ENCODE measurements around the gene VDAC1. TPM values are rescaled to one million over a fixed set of nuclear protein-coding genes. Genes with fewer than 3 reads are reported as not detected.

Gene VDAC1
- total and polyA plus RNA-seq, 2 donors from 2014 or later: 148 to 285 TPM

DNA sequence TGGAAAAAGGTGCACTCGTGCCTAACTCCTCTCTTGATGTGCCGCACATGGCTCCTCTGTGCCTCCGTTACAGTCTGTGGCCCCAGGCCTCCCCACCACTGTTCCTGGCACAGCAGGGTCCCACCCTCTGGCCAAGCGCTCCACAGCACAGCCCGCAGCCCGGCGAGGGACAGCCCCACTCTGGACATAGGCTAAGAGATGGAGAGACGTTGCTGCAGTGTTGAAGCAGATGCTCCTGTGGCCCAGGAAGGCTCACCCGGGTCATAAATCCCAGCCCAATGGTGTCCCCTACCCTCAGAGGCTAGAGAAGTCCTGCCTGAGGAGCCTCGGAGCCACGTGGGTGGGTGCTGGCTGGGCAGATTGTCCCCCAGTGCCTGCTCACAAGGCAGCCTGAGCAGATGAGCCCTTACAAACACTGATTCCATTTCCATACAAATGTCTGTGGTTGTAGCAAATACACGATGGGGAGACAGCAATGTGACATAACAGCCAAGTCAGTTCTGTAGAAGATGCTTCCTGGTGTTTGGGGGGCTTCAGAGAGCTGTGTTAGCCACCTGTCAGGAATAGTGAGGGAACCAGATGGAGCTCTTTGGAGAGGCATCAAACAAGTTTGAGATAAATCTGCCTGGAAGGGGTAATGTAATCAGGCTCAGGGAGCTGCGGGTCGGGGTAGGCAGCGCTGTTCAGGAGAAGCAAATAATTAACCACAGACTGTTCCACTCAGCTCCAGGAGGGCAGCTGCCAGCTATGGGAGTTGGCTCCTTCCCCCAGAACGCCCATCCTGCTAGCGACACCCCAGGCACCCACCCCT is 78.1 kb downstream of the VDAC1 start:
- Histone ChIP-seq H3K36me3 (ENCODE audit: control insufficient read depth in 2 of 3, insufficient read depth in 3 of 3, low read length in 3 of 3) (no peaks in the 10 kb centered on the region), H3K4me1 (ENCODE audit: control insufficient read depth in 2 of 3, insufficient read depth in 2 of 3, low read depth in 1 of 3, low read length in 3 of 3) (peaks cover 0 to 16% (median 14%) of the 10 kb centered on the region in 3 donors), H3K27ac (ENCODE audit: low read depth in 2 of 2, low read length in 2 of 2) (peak overlapping the region; percentile 35 to 71), H3K9ac (ENCODE audit: low read length in 3 of 3) (peak overlapping the region in 1 of 3 donors; percentile 0), H3K4me3 (ENCODE audit: low read length in 3 of 3) (no peak overlapping the region), H3K27me3 (ENCODE audit: control insufficient read depth, insufficient read depth, low read length) (no peaks in the 10 kb centered on the region), H3K9me3 (ENCODE audit: control insufficient read depth in 2 of 3, insufficient read depth in 1 of 3, low read length in 3 of 3) (no peaks in the 10 kb centered on the region)
- intact Hi-C loops (cut with DNase I): no loop called here
- TF ChIP-seq, protein P1, sequence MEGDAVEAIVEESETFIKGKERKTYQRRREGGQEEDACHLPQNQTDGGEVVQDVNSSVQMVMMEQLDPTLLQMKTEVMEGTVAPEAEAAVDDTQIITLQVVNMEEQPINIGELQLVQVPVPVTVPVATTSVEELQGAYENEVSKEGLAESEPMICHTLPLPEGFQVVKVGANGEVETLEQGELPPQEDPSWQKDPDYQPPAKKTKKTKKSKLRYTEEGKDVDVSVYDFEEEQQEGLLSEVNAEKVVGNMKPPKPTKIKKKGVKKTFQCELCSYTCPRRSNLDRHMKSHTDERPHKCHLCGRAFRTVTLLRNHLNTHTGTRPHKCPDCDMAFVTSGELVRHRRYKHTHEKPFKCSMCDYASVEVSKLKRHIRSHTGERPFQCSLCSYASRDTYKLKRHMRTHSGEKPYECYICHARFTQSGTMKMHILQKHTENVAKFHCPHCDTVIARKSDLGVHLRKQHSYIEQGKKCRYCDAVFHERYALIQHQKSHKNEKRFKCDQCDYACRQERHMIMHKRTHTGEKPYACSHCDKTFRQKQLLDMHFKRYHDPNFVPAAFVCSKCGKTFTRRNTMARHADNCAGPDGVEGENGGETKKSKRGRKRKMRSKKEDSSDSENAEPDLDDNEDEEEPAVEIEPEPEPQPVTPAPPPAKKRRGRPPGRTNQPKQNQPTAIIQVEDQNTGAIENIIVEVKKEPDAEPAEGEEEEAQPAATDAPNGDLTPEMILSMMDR (IDR thresholded peaks at IDR 0.05; ENCODE audit: borderline replicate concordance, extremely low read depth, insufficient read depth): no peak
- DNase-seq: peak in 4 of 5 donors; percentile 61 to 78 (median 71)
- FAIRE-seq: no peak

DNA sequence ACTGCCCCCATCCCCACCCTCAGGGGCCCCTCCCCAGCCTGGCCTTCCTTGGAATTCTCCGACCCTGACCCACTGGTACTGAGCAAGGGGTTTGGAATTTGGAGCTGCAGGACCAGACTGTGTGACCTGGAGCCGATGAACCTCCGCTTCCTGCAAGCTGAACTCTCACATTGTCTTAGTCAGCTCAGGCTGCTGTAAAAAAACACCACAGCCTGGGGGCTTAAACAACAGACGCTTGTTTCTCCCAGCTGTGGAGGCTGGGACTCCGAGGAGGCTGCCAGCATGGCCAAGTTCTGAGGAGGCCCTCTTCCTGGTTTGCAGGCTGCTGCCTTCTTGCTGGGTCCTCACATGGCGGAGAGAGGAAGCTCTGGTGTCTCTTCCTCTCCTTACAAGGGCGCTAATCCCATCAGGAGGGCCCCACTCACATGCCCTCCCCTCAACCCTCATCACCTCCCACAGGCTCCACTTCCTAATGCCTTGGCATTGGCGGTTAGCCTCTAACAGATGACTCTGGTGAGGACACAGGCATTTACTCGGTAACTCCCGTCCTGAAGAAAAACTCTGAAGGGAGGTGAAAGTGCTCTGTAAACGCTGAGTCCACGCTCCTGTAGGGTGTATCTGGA is 78.8 kb downstream of the VDAC1 start:
- intact Hi-C loops (cut with DNase I): no loop called here
- Histone ChIP-seq H3K27ac (ENCODE audit: low read depth in 2 of 2, low read length in 2 of 2) (peak overlapping the region in 1 of 2 donors; percentile 49), H3K9ac (ENCODE audit: low read length in 3 of 3) (no peak overlapping the region), H3K4me1 (ENCODE audit: control insufficient read depth in 2 of 3, insufficient read depth in 2 of 3, low read depth in 1 of 3, low read length in 3 of 3) (peaks cover 0 to 16% (median 14%) of the 10 kb centered on the region in 3 donors), H3K27me3 (ENCODE audit: control insufficient read depth, insufficient read depth, low read length) (no peaks in the 10 kb centered on the region), H3K36me3 (ENCODE audit: control insufficient read depth in 2 of 3, insufficient read depth in 3 of 3, low read length in 3 of 3) (no peaks in the 10 kb centered on the region), H3K4me3 (ENCODE audit: low read length in 3 of 3) (no peak overlapping the region), H3K9me3 (ENCODE audit: control insufficient read depth in 2 of 3, insufficient read depth in 1 of 3, low read length in 3 of 3) (no peaks in the 10 kb centered on the region)
- TF ChIP-seq, protein P1 (IDR thresholded peaks at IDR 0.05; ENCODE audit: borderline replicate concordance, extremely low read depth, insufficient read depth): no peak
- FAIRE-seq: no peak
- no peak for DNase-seq

DNA sequence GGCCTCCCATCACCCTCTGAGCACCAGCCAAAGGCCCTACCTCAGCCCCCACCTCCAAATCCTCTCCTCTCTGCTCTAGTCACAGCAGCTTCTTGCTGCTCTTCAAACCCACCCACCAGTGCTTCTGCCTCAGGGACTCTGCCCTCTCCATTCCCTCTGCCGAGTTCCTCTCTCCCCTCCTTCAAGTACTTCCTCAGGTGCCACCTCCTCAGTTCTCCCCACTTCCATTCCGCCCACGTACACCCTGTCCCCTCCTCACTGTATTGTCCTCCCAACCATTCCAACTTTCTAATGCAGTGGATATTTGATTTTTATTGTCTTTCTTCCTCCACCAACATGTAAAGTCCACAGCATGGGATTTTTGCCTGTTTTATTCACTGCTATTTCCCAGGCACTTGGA is 79.5 kb downstream of the VDAC1 start:
- no peak overlapping the region for H3K4me3 ChIP-seq (ENCODE audit: low read length in 3 of 3)
- no peak overlapping the region for H3K27ac ChIP-seq (ENCODE audit: low read depth in 2 of 2, low read length in 2 of 2)
- intact Hi-C loops (cut with DNase I): no loop called here
- TF ChIP-seq, protein P1 (IDR thresholded peaks at IDR 0.05; ENCODE audit: borderline replicate concordance, extremely low read depth, insufficient read depth): no peak
- no peak overlapping the region for H3K9ac ChIP-seq (ENCODE audit: low read length in 3 of 3)
- DNase-seq (no peak), FAIRE-seq (no peak)
- H3K36me3 ChIP-seq (ENCODE audit: control insufficient read depth in 2 of 3, insufficient read depth in 3 of 3, low read length in 3 of 3): no peaks in the 10 kb centered on the region
- H3K27me3 ChIP-seq (ENCODE audit: control insufficient read depth, insufficient read depth, low read length): no peaks in the 10 kb centered on the region
- H3K9me3 ChIP-seq (ENCODE audit: control insufficient read depth in 2 of 3, insufficient read depth in 1 of 3, low read length in 3 of 3): no peaks in the 10 kb centered on the region
- peaks cover 0 to 16% (median 14%) of the 10 kb centered on the region in 3 donors for H3K4me1 ChIP-seq (ENCODE audit: control insufficient read depth in 2 of 3, insufficient read depth in 2 of 3, low read depth in 1 of 3, low read length in 3 of 3)
